AG09309 (cell line): ENCODE results near the gene CD226.
"Not testable (repeated sequence)": the region's sequence is repeated elsewhere in the genome, so short reads cannot be mapped to it uniquely, and the experiment has no call there.

Experiments
- DNase-seq: peaks from one replicate; pipeline ENCODE4 v3.0.0-alpha.2; 2010; ENCODE audit warnings: low read depth
- H3K4me3 ChIP-seq: 2 replicates; pipeline ENCODE4 v1.5.1; 2011; ENCODE audit warnings: mild to moderate bottlenecking, low read depth, low read length, moderate library complexity; ENCODE audit not compliant: control insufficient read depth
- CTCF ChIP-seq: IDR thresholded peaks from 2 replicates; pipeline ENCODE4 v1.5.1; 2011; ENCODE audit warnings: mild to moderate bottlenecking, low read depth, low read length, inconsistent platforms; ENCODE audit not compliant: insufficient read depth, control insufficient read depth; ENCODE audit errors: missing control alignments

The CD226 gene

GRCh38 chr18:69985239-69985638 lies 37.6 kb upstream of the CD226 start:
- DNase-seq: no peak
- H3K4me3 ChIP-seq: no peak overlapping the region
- no peak for TF ChIP-seq CTCF

- TF ChIP-seq CTCF: no peak
- DNase-seq: no peak
- H3K4me3 ChIP-seq: no peak overlapping the region
Measured at GRCh38 chr18:69982417-69982816, 34.7 kb upstream of the CD226 start.

- DNase-seq: no peak
- no peak for TF ChIP-seq CTCF
- H3K4me3 ChIP-seq: no peak overlapping the region
Measured at GRCh38 chr18:69981948-69982347, 34.3 kb upstream of the CD226 start.

- TF ChIP-seq CTCF: no peak
- DNase-seq: no peak
- H3K4me3 ChIP-seq: no peak overlapping the region
Measured at GRCh38 chr18:69980982-69981804, 33.5 kb upstream of the CD226 start.

GRCh38 chr18:69980509-69980908 lies 32.8 kb upstream of the CD226 start:
- DNase-seq: no peak
- TF ChIP-seq CTCF: no peak
- H3K4me3 ChIP-seq: no peak overlapping the region

- no peak for DNase-seq
- no peak overlapping the region for H3K4me3 ChIP-seq
- no peak for TF ChIP-seq CTCF
Measured at GRCh38 chr18:69978732-69979715, 31.4 kb upstream of the CD226 start.

- H3K4me3 ChIP-seq, DNase-seq: not testable (repeated sequence)
Measured at GRCh38 chr18:69975294-69975693, 27.6 kb upstream of the CD226 start.
